ENCODE results near the gene SENP8.

The SENP8 gene

GRCh38 chr15:72135719-72136118, 17.5 kb downstream of the SENP8 start:
- H3K4me3 Mint-ChIP-seq, result no peak overlapping the region
- no peaks in the 10 kb centered on the region for H3K9me3 Mint-ChIP-seq
- H3K27me3 Mint-ChIP-seq, result no peaks in the 10 kb centered on the region
- no peaks in the 10 kb centered on the region for H3K36me3 Mint-ChIP-seq
- no peaks in the 10 kb centered on the region for H3K4me1 Mint-ChIP-seq
- no peak overlapping the region for H3K27ac Mint-ChIP-seq

GRCh38 chr15:72136170-72137051, 18.2 kb downstream of the SENP8 start:
- no peaks in the 10 kb centered on the region for H3K27me3 Mint-ChIP-seq
- H3K27ac Mint-ChIP-seq, result no peak overlapping the region
- H3K9me3 Mint-ChIP-seq, result no peaks in the 10 kb centered on the region
- no peaks in the 10 kb centered on the region for H3K36me3 Mint-ChIP-seq
- no peaks in the 10 kb centered on the region for H3K4me1 Mint-ChIP-seq
- no peak overlapping the region for H3K4me3 Mint-ChIP-seq

GRCh38 chr15:72139667-72140066, 21.5 kb downstream of the SENP8 start:
- Mint-ChIP-seq H3K9me3 (no peaks in the 10 kb centered on the region), H3K4me3 (no peak overlapping the region), H3K27ac (no peak overlapping the region), H3K36me3 (no peaks in the 10 kb centered on the region), H3K27me3 (no peaks in the 10 kb centered on the region), H3K4me1 (no peaks in the 10 kb centered on the region)

GRCh38 chr15:72140088-72140487, 21.9 kb downstream of the SENP8 start:
- H3K9me3 Mint-ChIP-seq, result no peaks in the 10 kb centered on the region
- no peaks in the 10 kb centered on the region for H3K4me1 Mint-ChIP-seq
- H3K36me3 Mint-ChIP-seq, result no peaks in the 10 kb centered on the region
- no peak overlapping the region for H3K4me3 Mint-ChIP-seq
- no peak overlapping the region for H3K27ac Mint-ChIP-seq
- H3K27me3 Mint-ChIP-seq, result no peaks in the 10 kb centered on the region

GRCh38 chr15:72141171-72142084, 23.2 kb downstream of the SENP8 start:
- Mint-ChIP-seq H3K4me3 (no peak overlapping the region), H3K9me3 (no peaks in the 10 kb centered on the region), H3K27me3 (no peaks in the 10 kb centered on the region), H3K4me1 (no peaks in the 10 kb centered on the region), H3K27ac (no peak overlapping the region), H3K36me3 (no peaks in the 10 kb centered on the region)

GRCh38 chr15:72146221-72146620, 28.0 kb downstream of the SENP8 start:
- Mint-ChIP-seq H3K4me1 (no peaks in the 10 kb centered on the region), H3K9me3 (no peaks in the 10 kb centered on the region), H3K36me3 (no peaks in the 10 kb centered on the region), H3K27ac (no peak overlapping the region), H3K4me3 (no peak overlapping the region), H3K27me3 (no peaks in the 10 kb centered on the region)

- Mint-ChIP-seq H3K27me3 (no peaks in the 10 kb centered on the region), H3K4me3 (no peak overlapping the region), H3K9me3 (no peaks in the 10 kb centered on the region), H3K27ac (no peak overlapping the region), H3K4me1 (no peaks in the 10 kb centered on the region), H3K36me3 (no peaks in the 10 kb centered on the region)
Observed at GRCh38 chr15:72146934-72147333, 28.7 kb downstream of the SENP8 start.

- Mint-ChIP-seq H3K9me3 (no peaks in the 10 kb centered on the region), H3K27me3 (no peaks in the 10 kb centered on the region), H3K4me1 (no peaks in the 10 kb centered on the region), H3K4me3 (no peak overlapping the region), H3K36me3 (no peaks in the 10 kb centered on the region), H3K27ac (no peak overlapping the region)
Observed at GRCh38 chr15:72147418-72147817, 29.2 kb downstream of the SENP8 start.

DNA sequence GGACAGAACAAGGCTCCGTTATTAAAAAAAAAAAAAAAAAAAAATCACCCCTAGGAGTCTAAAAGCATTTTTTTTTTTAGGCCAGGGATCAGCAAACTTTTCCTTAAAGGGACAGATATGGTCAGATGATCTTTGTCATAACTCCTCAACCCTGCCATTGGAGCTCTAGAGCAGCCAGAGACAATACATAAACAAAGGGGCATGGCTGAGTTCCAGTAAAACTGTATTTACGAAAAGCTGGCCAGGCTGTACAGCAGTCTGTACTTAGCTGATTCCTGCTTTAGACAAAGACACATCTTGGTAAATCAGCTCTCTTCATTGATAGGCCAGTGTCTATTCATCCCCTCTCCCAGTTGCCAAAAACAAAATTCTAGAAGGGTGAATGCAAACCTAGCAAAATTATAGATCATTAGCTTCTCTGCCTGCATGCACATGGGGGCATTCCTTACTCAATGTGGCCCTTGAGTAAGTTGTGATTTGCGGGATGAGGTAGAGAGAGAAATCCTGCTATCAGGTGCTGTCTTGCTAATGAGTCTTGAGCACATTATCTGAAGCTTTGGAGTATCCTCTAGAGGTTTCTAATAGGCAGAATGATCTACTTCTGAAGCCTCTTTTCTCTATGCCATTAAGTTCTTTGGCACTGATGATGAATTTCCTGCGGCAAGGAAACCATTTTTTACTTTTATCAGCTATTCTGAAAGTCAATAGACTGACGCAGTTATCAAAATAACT, 35.2 kb downstream of the SENP8 start:
- H3K27me3 Mint-ChIP-seq, result no peaks in the 10 kb centered on the region
- H3K27ac Mint-ChIP-seq, result no peak overlapping the region
- no peak overlapping the region for H3K4me3 Mint-ChIP-seq
- no peaks in the 10 kb centered on the region for H3K9me3 Mint-ChIP-seq
- no peaks in the 10 kb centered on the region for H3K36me3 Mint-ChIP-seq
- peaks cover 4% of the 10 kb centered on the region for H3K4me1 Mint-ChIP-seq

GRCh38 chr15:72154316-72154715, 36.1 kb downstream of the SENP8 start:
- no peak overlapping the region for H3K27ac Mint-ChIP-seq
- H3K9me3 Mint-ChIP-seq, result no peaks in the 10 kb centered on the region

DNA sequence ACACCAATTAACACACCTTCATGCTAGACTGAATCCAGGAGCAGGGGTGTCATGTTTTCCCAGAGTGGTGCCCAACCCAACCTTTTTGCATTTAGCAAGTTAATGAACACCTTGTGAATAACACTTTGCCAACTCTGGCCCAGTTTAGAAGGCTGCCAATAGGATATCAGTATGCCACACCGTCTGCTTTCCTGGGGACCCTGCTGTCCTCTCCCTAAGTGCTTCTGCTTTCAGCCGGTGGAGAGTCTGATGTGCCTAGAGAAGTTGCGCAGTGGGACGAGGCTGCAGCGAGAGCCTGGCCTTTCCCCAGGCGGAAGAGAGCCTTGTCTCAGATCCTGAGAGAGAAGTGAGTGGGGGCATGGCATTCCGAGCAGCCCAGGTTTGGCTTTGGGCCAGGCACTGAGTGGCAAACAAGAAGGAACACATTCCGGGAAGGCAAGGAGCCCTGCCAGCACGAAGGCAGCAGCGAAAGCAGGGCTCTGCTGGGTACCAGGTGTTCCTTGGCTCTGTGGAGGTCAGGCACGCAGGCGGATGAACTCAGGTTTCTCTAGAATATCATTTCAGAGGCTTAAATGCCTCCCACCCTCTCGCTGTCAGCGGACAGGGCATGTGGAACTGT, 36.9 kb downstream of the SENP8 start:
- H3K27ac Mint-ChIP-seq, result no peak overlapping the region
- no peaks in the 10 kb centered on the region for H3K36me3 Mint-ChIP-seq
- no peaks in the 10 kb centered on the region for H3K27me3 Mint-ChIP-seq
- H3K9me3 Mint-ChIP-seq, result no peaks in the 10 kb centered on the region
- peak overlapping the region; percentile 85 for H3K4me3 Mint-ChIP-seq
- peaks cover 4% of the 10 kb centered on the region for H3K4me1 Mint-ChIP-seq

More at GRCh38 chr15:72154316-72154715, 36.1 kb downstream of the SENP8 start:
- no peaks in the 10 kb centered on the region for H3K27me3 Mint-ChIP-seq
- H3K36me3 Mint-ChIP-seq, result no peaks in the 10 kb centered on the region
- peaks cover 4% of the 10 kb centered on the region for H3K4me1 Mint-ChIP-seq
- no peak overlapping the region for H3K4me3 Mint-ChIP-seq

DNA sequence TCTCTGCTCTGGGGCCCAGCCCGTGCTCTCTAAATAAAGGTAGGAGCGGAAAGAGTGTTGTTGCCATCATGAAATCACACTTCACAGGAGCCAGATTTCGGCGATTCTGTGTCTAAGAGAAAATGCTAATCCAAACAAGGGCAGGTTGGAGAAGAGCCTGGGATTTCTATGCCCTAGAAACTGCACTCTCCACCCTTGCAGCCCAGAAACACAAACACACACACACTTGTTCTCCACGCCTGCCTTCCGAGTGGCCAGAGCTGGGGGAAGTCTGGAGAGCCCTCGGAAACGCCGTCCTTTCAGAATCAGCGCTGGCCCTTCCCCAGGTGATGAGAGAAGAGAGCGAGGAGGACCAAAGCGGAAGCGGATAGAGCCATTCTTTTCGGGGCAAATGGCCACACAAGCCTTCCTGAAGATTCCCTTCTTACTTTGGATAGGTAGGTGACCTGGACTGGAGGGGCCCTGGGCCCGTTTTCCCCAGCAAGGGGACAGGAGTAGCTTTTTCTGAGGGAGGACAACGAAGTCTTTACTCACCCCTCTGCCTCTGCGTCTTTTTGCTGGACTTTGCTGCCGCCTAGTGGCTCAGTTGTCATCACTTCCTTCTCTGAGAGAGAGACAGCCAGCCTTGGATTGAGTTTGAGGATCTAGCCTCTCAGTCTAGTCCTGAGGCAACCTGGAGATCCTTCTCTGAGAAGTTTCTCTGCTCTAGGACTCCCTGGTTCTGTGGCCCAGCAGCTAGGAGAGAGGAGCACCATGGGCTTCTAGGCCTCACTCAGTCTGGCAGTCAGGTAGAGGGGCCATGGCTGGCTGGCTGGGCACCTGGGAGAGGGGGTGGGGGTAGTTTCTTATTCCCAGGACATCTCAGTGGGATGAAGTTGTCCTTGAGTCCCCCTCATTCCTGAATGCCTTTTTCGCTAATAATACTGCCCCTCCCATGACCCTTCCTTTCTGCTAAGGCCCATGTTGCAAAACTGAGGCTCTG, 37.7 kb downstream of the SENP8 start:
- Mint-ChIP-seq H3K4me1 (peaks cover 4% of the 10 kb centered on the region), H3K9me3 (no peaks in the 10 kb centered on the region), H3K36me3 (no peaks in the 10 kb centered on the region), H3K27ac (no peak overlapping the region), H3K27me3 (no peaks in the 10 kb centered on the region), H3K4me3 (peak overlapping the region; percentile 85)

GRCh38 chr15:72156928-72157327, 38.7 kb downstream of the SENP8 start:
- H3K4me3 Mint-ChIP-seq, result no peak overlapping the region
- no peaks in the 10 kb centered on the region for H3K27me3 Mint-ChIP-seq
- H3K4me1 Mint-ChIP-seq, result peaks cover 4% of the 10 kb centered on the region
- H3K9me3 Mint-ChIP-seq, result no peaks in the 10 kb centered on the region
- no peaks in the 10 kb centered on the region for H3K36me3 Mint-ChIP-seq
- H3K27ac Mint-ChIP-seq, result no peak overlapping the region

- Mint-ChIP-seq H3K27ac (no peak overlapping the region), H3K27me3 (no peaks in the 10 kb centered on the region), H3K4me1 (peaks cover under 1% of the 10 kb centered on the region), H3K36me3 (no peaks in the 10 kb centered on the region), H3K9me3 (no peaks in the 10 kb centered on the region), H3K4me3 (no peak overlapping the region)
Observed at GRCh38 chr15:72160696-72161245, 42.6 kb downstream of the SENP8 start.

Measured in activated naive CD4-positive, alpha-beta T cell treated with anti-CD3 and anti-CD28 coated beads, Interleukin-2, amount 50 U/mL, for 24 hours (primary cell).